SK-N-SH (cell line): ENCODE data around the gene BRICD5. TPM values are rescaled to one million over a fixed set of nuclear protein-coding genes. Genes with fewer than 3 reads are reported as not detected.

Experiments
- CTCF ChIA-PET: fragments of 300-600, 350-600 bp; formaldehyde crosslinking; extraction: SDS; loops from one replicate; lab custom pipeline; 2021; lab: Yijun Ruan, JAX
- POLR2A ChIA-PET: fragments of 350-600 bp; sonication (Branson Sonifier 250); formaldehyde crosslinking; extraction: SDS; loops from one replicate; lab custom pipeline; 2020; ENCODE audit warnings: antibody characterized with exemption, inconsistent platforms; lab: Yijun Ruan, JAX
- DNase-seq: peaks from one replicate; pipeline ENCODE4 v3.0.0; 2012
- H2AFZ ChIP-seq: fragments of 200-600 bp; sonication (generic); 2 replicates; pipeline ENCODE4 v1.8.1; 2016; ENCODE audit warnings: antibody characterized with exemption, mild to moderate bottlenecking, low read depth
- H3F3A ChIP-seq: fragments of 200-600 bp; sonication (generic); replicated peaks from 2 replicates; pipeline ENCODE3; 2016; ENCODE audit warnings: antibody characterized with exemption, mild to moderate bottlenecking; ENCODE audit not compliant: insufficient read depth
- H3K27ac ChIP-seq, 2 experiments: fragments of 200-500 bp in 1 of 2; fragments of 200-600 bp in 1 of 2; sonication (Bioruptor generic) in 1 of 2; sonication (generic), shearing (Covaris generic) in 1 of 2; 2 replicates each; pipeline versions ENCODE4 v1.5.1 to v1.6.1; 2014 to 2016; ENCODE audit warnings: low read depth in 2 of 2, inconsistent platforms in 1 of 2, low read length in 1 of 2, mild to moderate bottlenecking in 1 of 2, mixed read lengths in 1 of 2
- H3K27me3 ChIP-seq: fragments of 200-600 bp; sonication (generic), shearing (Covaris generic); 2 replicates; pipeline ENCODE4 v1.6.1; 2016; ENCODE audit warnings: mixed run types; ENCODE audit not compliant: insufficient read depth
- H3K36me3 ChIP-seq, 2 experiments: fragments of 200-500 bp in 1 of 2; fragments of 200-600 bp in 1 of 2; sonication (Bioruptor generic) in 1 of 2; sonication (generic) in 1 of 2; replicated peaks in 1 of 2; 2 replicates each; pipeline versions ENCODE3 to v1.5.1; 2014 to 2016; ENCODE audit warnings: low read length in 1 of 2, mild to moderate bottlenecking in 1 of 2; ENCODE audit not compliant: insufficient read depth in 2 of 2, control insufficient read depth in 1 of 2
- H3K4me1 ChIP-seq, 2 experiments: fragments of 200-500 bp in 1 of 2; fragments of 200-600 bp in 1 of 2; sonication (Bioruptor generic) in 1 of 2; sonication (generic), shearing (Covaris generic) in 1 of 2; 2 replicates each; pipeline versions ENCODE4 v1.5.1 to v1.6.1; 2014 to 2016; ENCODE audit warnings: low read depth in 1 of 2, low read length in 1 of 2, mixed run types in 1 of 2; ENCODE audit not compliant: insufficient read depth in 2 of 2, control insufficient read depth in 1 of 2
- H3K4me2 ChIP-seq: fragments of 200-600 bp; sonication (generic), shearing (Covaris generic); 2 replicates; pipeline ENCODE4 v1.6.1; 2017; ENCODE audit warnings: mixed run types
- H3K4me3 ChIP-seq, 2 experiments: fragments of 200-500 bp in 1 of 2; fragments of 200-600 bp in 1 of 2; sonication (Bioruptor generic) in 1 of 2; sonication (generic), shearing (Covaris generic) in 1 of 2; 2 replicates each; pipeline versions ENCODE4 v1.5.1 to v1.8.1; 2014 to 2016; ENCODE audit warnings: low read depth in 2 of 2, inconsistent platforms in 1 of 2, low read length in 1 of 2, mild to moderate bottlenecking in 1 of 2, mixed read lengths in 1 of 2, moderate library complexity in 1 of 2
- H3K79me2 ChIP-seq: fragments of 200-600 bp; sonication (generic); 2 replicates; pipeline ENCODE4 v1.8.1; 2017; ENCODE audit warnings: mild to moderate bottlenecking; ENCODE audit not compliant: insufficient read depth
- H3K9ac ChIP-seq: fragments of 200-600 bp; sonication (generic); 2 replicates; pipeline ENCODE4 v1.6.1; 2017; ENCODE audit warnings: mixed run types
- H3K9me2 ChIP-seq: fragments of 200-600 bp; sonication (generic); 2 replicates; pipeline ENCODE4 v1.6.1; 2017; ENCODE audit warnings: mixed run types
- H3K9me3 ChIP-seq: fragments of 200-600 bp; sonication (generic); 2 replicates; pipeline ENCODE4 v1.6.1; 2017; ENCODE audit warnings: mixed run types, mild to moderate bottlenecking, moderate library complexity
- H4K20me1 ChIP-seq: fragments of 200-600 bp; sonication (generic); 2 replicates; pipeline ENCODE4 v1.6.1; 2017; ENCODE audit warnings: mild to moderate bottlenecking, mixed run types; ENCODE audit not compliant: insufficient read depth
- CHD2 ChIP-seq: fragments of 150-350 bp; IDR thresholded peaks from 2 replicates; pipeline ENCODE4 v1.6.1; 2018; ENCODE audit warnings: low read length; ENCODE audit not compliant: partially characterized antibody
- EZH2phosphoT487 ChIP-seq: fragments of 200-600 bp; sonication (generic); IDR thresholded peaks from 2 replicates; pipeline ENCODE4 v1.6.1; 2017; ENCODE audit warnings: low read depth, mixed run types, mild to moderate bottlenecking, antibody characterized with exemption, moderate library complexity, borderline replicate concordance
- FOXJ3 ChIP-seq: sonication (generic); formaldehyde crosslinking; IDR thresholded peaks from 2 replicates; pipeline ENCODE4 v1.5.1; 2020; ENCODE audit warnings: mild to moderate bottlenecking, missing genetic modification reagents
- FOXM1 ChIP-seq: IDR thresholded peaks from 2 replicates; pipeline ENCODE4 v1.4.0; 2012; ENCODE audit warnings: low read depth, mild to moderate bottlenecking
- IRF3 ChIP-seq: fragments of 150-350 bp; IDR thresholded peaks from 2 replicates; pipeline ENCODE4 v1.6.1; 2016; ENCODE audit warnings: mild to moderate bottlenecking, low read depth, low read length
- MEF2A ChIP-seq: IDR thresholded peaks from 2 replicates; pipeline ENCODE4 v1.4.0; 2012; ENCODE audit warnings: low read depth, borderline replicate concordance
- NRF1 ChIP-seq: IDR thresholded peaks from 2 replicates; pipeline ENCODE4 v1.6.1; 2012; ENCODE audit warnings: low read depth, mild to moderate bottlenecking, low read length
- POLR2AphosphoS5 ChIP-seq: IDR thresholded peaks from 2 replicates; pipeline ENCODE4 v1.6.1; 2012; ENCODE audit warnings: low read depth, low read length
- SMC3 ChIP-seq: IDR thresholded peaks from 2 replicates; pipeline ENCODE4 v1.6.1; 2012; ENCODE audit warnings: low read depth, low read length, improper control_type of control experiment
- TAF1 ChIP-seq: IDR thresholded peaks from 2 replicates; pipeline ENCODE4 v1.6.1; 2012; ENCODE audit warnings: low read depth, mild to moderate bottlenecking, low read length, moderate library complexity, borderline replicate concordance
- TCF12 ChIP-seq: IDR thresholded peaks from 2 replicates; pipeline ENCODE4 v1.4.0; 2012
- USF1 ChIP-seq: IDR thresholded peaks from 2 replicates; pipeline ENCODE4 v1.4.0; 2012; ENCODE audit warnings: low read depth, borderline replicate concordance
- WGBS: methylation state at CpG from one replicate; pipeline ENCODE4 v1.1.6; 2017; ENCODE audit warnings: low lambda C conversion rate; 5-methylcytosine and 5-hydroxymethylcytosine counted together
- polyA plus RNA-seq, 3 experiments: library from polyadenylated mRNA; depleted of rRNA; stranded (reverse); fragments of >200 nt; gene quantifications; 2 replicates each; pipeline ENCODE4 v1.2.3, GENCODE V29; 2012

BRICD5 gene
- polyA plus RNA-seq, 1 of the 3 experiments (the other 2 are of a cell fraction), result 2.3 TPM

- Histone ChIP-seq H3K79me2 (peaks cover 19% of the 10 kb centered on the region), H3F3A (peaks cover 4% of the 10 kb centered on the region), H3K27me3 (no peaks in the 10 kb centered on the region), H3K4me3 (no peak overlapping the region), H3K4me1 (peaks cover 11 to 18% of the 10 kb centered on the region in 2 experiments; a peak in 2 of 4 replicates), H2AFZ (no peak overlapping the region), H3K9ac (no peak overlapping the region), H4K20me1 (peaks cover 11% of the 10 kb centered on the region; the same call in 1 of the 2 replicates), H3K27ac (no peak overlapping the region), H3K9me3 (no peaks in the 10 kb centered on the region), H3K4me2 (no peak overlapping the region), H3K36me3 (peaks cover 0 to 7% of the 10 kb centered on the region in 2 experiments), H3K9me2 (no peaks in the 10 kb centered on the region)
- TF ChIP-seq CHD2, result no peak
- no peak for TF ChIP-seq USF1
- TF ChIP-seq NRF1, result no peak
- TF ChIP-seq FOXJ3 (CRISPR knock-in tag), result no peak
- no peak for TF ChIP-seq MEF2A
- TF ChIP-seq IRF3, result no peak
- TF ChIP-seq POLR2AphosphoS5, result no peak
- TF ChIP-seq SMC3, result no peak
- TF ChIP-seq FOXM1, result no peak
- no peak for TF ChIP-seq TCF12
- TF ChIP-seq TAF1, result no peak
- 98% methylated on average over 4 of the region's 4 CpGs for WGBS
- no peak for DNase-seq
- POLR2A ChIA-PET, result interaction anchor here (0.7 to 1.1 kb wide), 2 partner anchors 35 to 70 kb away, joined by 3 read pairs; partner anchors contain the start of gene ECI1
- CTCF ChIA-PET, result no interaction called here
Observed at GRCh38 chr16:2216330-2216729, 5.7 kb upstream of the BRICD5 start.

GRCh38 chr16:2214719-2214968 lies 4.0 kb upstream of the BRICD5 start, which contains the start of gene PGP:
Gene PGP, minus strand, starts transcription at chr16:2214840. Its CDS starts 63 bp downstream, at chr16:2214777.
- TF ChIP-seq EZH2phosphoT487, result no peak
- peak; percentile 77 for TF ChIP-seq CHD2
- peak within 1 kb of the TSS; percentile 85 to 97 for H3K27ac ChIP-seq
- H3K4me1 ChIP-seq, result peaks cover 11 to 22% of the 10 kb centered on the region in 2 experiments; a peak in 2 of 4 replicates
- POLR2A ChIA-PET, result interaction anchor here (0.5 to 1.6 kb wide), 4 partner anchors 8 to 318 kb away, joined by 3 to 5 read pairs (median 4); partner anchors contain the start of gene TRAF7
- H3K4me3 ChIP-seq, result peak within 1 kb of the TSS; percentile 75 to 85
- H3K36me3 ChIP-seq, result peaks cover 0 to 10% of the 10 kb centered on the region in 2 experiments
- WGBS, result 0% methylated on average over 9 of the region's 48 CpGs
- CTCF ChIA-PET, result interaction anchor here (1.2 to 1.5 kb wide), 2 partner anchors 20 to 216 kb away, joined by 3 read pairs; no protein-coding TSS in a partner anchor
- DNase-seq, result no peak
- peak within 1 kb of the TSS; percentile 91 for H2AFZ ChIP-seq
- H3K79me2 ChIP-seq, result peaks cover 19% of the 10 kb centered on the region
- H3K4me2 ChIP-seq, result peak within 1 kb of the TSS; percentile 94
- H3F3A ChIP-seq, result peaks cover 4% of the 10 kb centered on the region
- H4K20me1 ChIP-seq, result peaks cover 11% of the 10 kb centered on the region; the same call in 1 of the 2 replicates
- no peaks in the 10 kb centered on the region for H3K27me3 ChIP-seq
- H3K9me2 ChIP-seq, result no peaks in the 10 kb centered on the region
- H3K9ac ChIP-seq, result peak within 1 kb of the TSS; percentile 81
- H3K9me3 ChIP-seq, result no peaks in the 10 kb centered on the region
